ENCODE results near the gene TIMP1. TPM values are rescaled to one million over a fixed set of nuclear protein-coding genes. Genes with fewer than 3 reads are reported as not detected.
A peak's percentile ranks its signal among the peaks of the same experiment; 100 is the strongest.

Gene TIMP1
- total RNA-seq = 100 to 1,000 TPM in 2 of 6 donors, 10 to 100 TPM in 4; 11.5 to 292 (median 53.4) TPM
- 100 to 1,000 TPM; 143 to 175 TPM for polyA plus RNA-seq

GRCh38 chrX:47581731-47582647 is at the start of gene TIMP1:
TIMP1 (plus strand) TSS chrX:47582436; CDS start chrX:47583416, 980 bp downstream.
- H3K36me3 ChIP-seq = no peaks in the 10 kb centered on the region
- peak within 1 kb of the TSS in 1 of 4 donors; percentile 35 for H3K4me3 ChIP-seq
- H3K27me3 ChIP-seq = peaks cover 0 to 4% (median 0%) of the 10 kb centered on the region in 4 donors
- ATAC-seq (peak; percentile 74 to 90 (median 90)), FAIRE-seq (no peak), DNase-seq (peak; percentile 62 to 83 (median 70))
- no peak for TF ChIP-seq CTCF (IDR thresholded peaks at IDR 0.05)
- 19 to 36% methylated on average over 27 to 28 of the region's 28 CpGs for WGBS, 2 donors
- H3K9me3 ChIP-seq = no peaks in the 10 kb centered on the region
- no peaks in the 10 kb centered on the region for H3K4me1 ChIP-seq
- intact Hi-C loops (cut with DNase I) = no loop called here
- H3K27ac ChIP-seq = peak within 1 kb of the TSS in 1 of 4 donors; percentile 57

GRCh38 chrX:47539860-47540259 is 42.4 kb upstream of the TIMP1 start:
- Histone ChIP-seq H3K27me3 (no peaks in the 10 kb centered on the region), H3K36me3 (no peaks in the 10 kb centered on the region), H3K4me3 (no peak overlapping the region), H3K4me1 (no peaks in the 10 kb centered on the region), H3K27ac (no peak overlapping the region), H3K9me3 (no peaks in the 10 kb centered on the region)
- ATAC-seq = no peak
- intact Hi-C loops (cut with DNase I) = no loop called here
- no peak for FAIRE-seq
- TF ChIP-seq CTCF (IDR thresholded peaks at IDR 0.05) = no peak
- DNase-seq = no peak

DNA sequence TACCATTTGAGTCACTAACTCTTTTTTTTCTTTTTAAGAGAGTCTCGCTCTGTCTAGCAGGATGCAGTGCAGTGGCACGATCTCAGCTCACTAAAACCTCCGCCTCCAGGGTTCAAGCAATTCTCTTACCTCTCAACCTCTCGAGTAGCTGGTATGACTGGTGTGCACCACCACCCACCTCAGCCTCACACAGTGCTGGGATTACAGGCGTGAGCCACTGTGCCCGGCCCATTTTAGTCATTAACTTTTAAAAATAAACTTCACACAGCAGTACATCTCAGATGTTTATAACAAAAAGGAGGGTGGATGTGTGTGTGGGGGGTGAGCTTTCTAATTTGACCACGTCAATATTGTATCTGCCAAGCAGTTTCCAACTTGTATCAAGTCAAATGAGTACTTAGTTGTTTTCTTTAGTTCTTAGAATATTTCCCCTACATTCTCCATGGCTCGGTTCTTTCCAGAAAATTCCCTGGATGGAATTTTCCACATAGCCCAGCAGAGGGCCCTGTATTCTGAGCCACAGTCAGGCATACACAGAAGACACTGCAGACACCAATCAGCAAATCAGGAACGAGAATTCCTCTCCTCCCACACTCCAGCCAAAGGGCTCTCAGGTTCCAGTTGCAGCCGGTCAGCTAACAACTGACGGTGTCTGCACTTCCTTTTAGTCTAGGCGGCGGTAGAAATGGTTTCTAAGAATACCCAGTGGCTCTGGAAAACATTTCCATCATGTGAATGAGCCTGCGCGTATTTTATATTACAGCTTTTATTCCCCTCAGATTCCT is 41.3 kb upstream of the TIMP1 start:
- H3K27me3 ChIP-seq = no peaks in the 10 kb centered on the region
- 25 to 39% methylated on average over 15 of the region's 15 CpGs for WGBS, 2 donors
- intact Hi-C loops (cut with DNase I) = no loop called here
- no peaks in the 10 kb centered on the region for H3K4me1 ChIP-seq
- FAIRE-seq (peak; percentile 96), ATAC-seq (peak; percentile 99 to 100 (median 100)), DNase-seq (peak in 5 of 6 donors; percentile 68 to 83 (median 80))
- no peak overlapping the region for H3K4me3 ChIP-seq
- H3K9me3 ChIP-seq = no peaks in the 10 kb centered on the region
- peak in 3 of 4 donors; percentile 27 to 32 (median 27) for TF ChIP-seq CTCF (IDR thresholded peaks at IDR 0.05)
- no peaks in the 10 kb centered on the region for H3K36me3 ChIP-seq
- peak overlapping the region; percentile 48 to 81 (median 68) for H3K27ac ChIP-seq

- whole genome bisulfite sequencing, 2 donors = 78 to 90% methylated on average over 5 of the region's 5 CpGs
- DNase-seq (no peak), ATAC-seq (no peak), FAIRE-seq (no peak)
- Histone ChIP-seq H3K27me3 (no peaks in the 10 kb centered on the region), H3K9me3 (no peaks in the 10 kb centered on the region), H3K4me3 (no peak overlapping the region), H3K36me3 (no peaks in the 10 kb centered on the region), H3K4me1 (no peaks in the 10 kb centered on the region), H3K27ac (no peak overlapping the region)
- intact Hi-C loops (cut with DNase I) = no loop called here
- no peak for TF ChIP-seq CTCF (IDR thresholded peaks at IDR 0.05)
Measured at GRCh38 chrX:47543496-47543895, 38.7 kb upstream of the TIMP1 start.

All from pancreas (tissue), 10 donors.